Parathyroid adenoma (tissue), 2 donors: ENCODE results near the gene BOLL.

Experiments
- H2AFZ ChIP-seq: fragments of 300-600 bp; sonication (generic); one replicate; pipeline ENCODE4 v1.7.0; 2017; ENCODE audit warnings: antibody characterized with exemption, mild to moderate bottlenecking
- H3K27ac ChIP-seq: fragments of 300-600 bp; sonication (generic); one replicate; pipeline ENCODE4 v1.7.0; 2017
- H3K27me3 ChIP-seq: fragments of 300-600 bp; sonication (generic); one replicate; pipeline ENCODE4 v1.7.0; 2017; ENCODE audit warnings: low read length; ENCODE audit not compliant: control insufficient read depth, insufficient read depth
- H3K36me3 ChIP-seq: fragments of 300-600 bp; sonication (generic); one replicate; pipeline ENCODE4 v1.7.0; 2017; ENCODE audit warnings: low read length; ENCODE audit not compliant: control insufficient read depth, insufficient read depth
- H3K4me1 ChIP-seq: fragments of 300-600 bp; sonication (generic); one replicate; pipeline ENCODE4 v1.7.0; 2017; ENCODE audit warnings: control low read depth
- H3K4me2 ChIP-seq: fragments of 300-600 bp; sonication (generic); one replicate; pipeline ENCODE4 v1.7.0; 2017; ENCODE audit warnings: low read length
- H3K4me3 ChIP-seq: fragments of 300-600 bp; sonication (generic); one replicate; pipeline ENCODE4 v1.7.0; 2017; ENCODE audit warnings: low read depth, low read length
- H3K79me2 ChIP-seq: fragments of 300-600 bp; sonication (generic); one replicate; pipeline ENCODE4 v1.7.0; 2017; ENCODE audit warnings: control low read depth
- H3K9ac ChIP-seq: fragments of 300-600 bp; sonication (generic); one replicate; pipeline ENCODE4 v1.7.0; 2017; ENCODE audit warnings: mild to moderate bottlenecking
- H3K9me3 ChIP-seq: fragments of 300-600 bp; sonication (generic); one replicate; pipeline ENCODE4 v1.7.0; 2017; ENCODE audit warnings: low read length; ENCODE audit not compliant: control insufficient read depth
- TF ChIP-seq, protein P1 (sequence below): fragments of 300-600 bp; sonication (generic); IDR thresholded peaks from one replicate; pipeline ENCODE4 v1.7.0; 2017; ENCODE audit warnings: antibody characterized with exemption, mild to moderate bottlenecking
- donor health status: primary hyperparathyroidism.

BOLL gene

GRCh38 chr2:197804049-197804757 is 19.1 kb upstream of the BOLL start, which contains the start of gene PLCL1:
TSS of gene PLCL1 (plus strand) at chr2:197804593.
- Histone ChIP-seq H3K9ac (peak within 1 kb of the TSS; percentile 17), H3K4me2 (peak within 1 kb of the TSS; percentile 64), H3K27ac (peak within 1 kb of the TSS; percentile 83)

DNA sequence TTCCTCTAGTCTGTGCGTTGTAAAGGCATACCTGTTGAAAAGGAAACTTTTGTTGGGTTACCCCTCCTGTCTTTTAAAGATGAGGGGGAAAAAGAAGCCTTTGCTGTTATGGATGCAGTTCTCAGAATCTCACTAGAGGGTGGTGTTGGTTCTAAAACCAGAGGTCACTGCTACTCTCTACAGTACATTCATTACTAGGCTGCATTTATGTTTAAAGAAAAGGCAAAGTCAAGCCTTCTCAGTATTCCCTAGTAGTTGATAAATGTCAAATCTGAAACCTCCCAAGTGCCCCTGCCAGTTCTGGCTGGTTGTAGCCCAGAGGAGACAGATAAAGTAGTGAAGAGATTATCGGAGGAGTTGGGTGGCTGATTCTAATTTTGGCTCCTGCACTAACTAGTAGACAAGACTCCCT is 17.9 kb upstream of the BOLL start:
- Histone ChIP-seq H3K9ac (no peak overlapping the region), H3K9me3 (no peaks in the 10 kb centered on the region), H3K4me2 (no peak overlapping the region), H3K79me2 (peaks cover 2% of the 10 kb centered on the region), H3K4me3 (no peak overlapping the region), H3K36me3 (no peaks in the 10 kb centered on the region), H3K4me1 (peaks cover 5% of the 10 kb centered on the region), H3K27ac (no peak overlapping the region), H2AFZ (peak overlapping the region; percentile 43), H3K27me3 (no peaks in the 10 kb centered on the region)
- TF ChIP-seq, protein P1, sequence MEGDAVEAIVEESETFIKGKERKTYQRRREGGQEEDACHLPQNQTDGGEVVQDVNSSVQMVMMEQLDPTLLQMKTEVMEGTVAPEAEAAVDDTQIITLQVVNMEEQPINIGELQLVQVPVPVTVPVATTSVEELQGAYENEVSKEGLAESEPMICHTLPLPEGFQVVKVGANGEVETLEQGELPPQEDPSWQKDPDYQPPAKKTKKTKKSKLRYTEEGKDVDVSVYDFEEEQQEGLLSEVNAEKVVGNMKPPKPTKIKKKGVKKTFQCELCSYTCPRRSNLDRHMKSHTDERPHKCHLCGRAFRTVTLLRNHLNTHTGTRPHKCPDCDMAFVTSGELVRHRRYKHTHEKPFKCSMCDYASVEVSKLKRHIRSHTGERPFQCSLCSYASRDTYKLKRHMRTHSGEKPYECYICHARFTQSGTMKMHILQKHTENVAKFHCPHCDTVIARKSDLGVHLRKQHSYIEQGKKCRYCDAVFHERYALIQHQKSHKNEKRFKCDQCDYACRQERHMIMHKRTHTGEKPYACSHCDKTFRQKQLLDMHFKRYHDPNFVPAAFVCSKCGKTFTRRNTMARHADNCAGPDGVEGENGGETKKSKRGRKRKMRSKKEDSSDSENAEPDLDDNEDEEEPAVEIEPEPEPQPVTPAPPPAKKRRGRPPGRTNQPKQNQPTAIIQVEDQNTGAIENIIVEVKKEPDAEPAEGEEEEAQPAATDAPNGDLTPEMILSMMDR = peak; percentile 84

More at GRCh38 chr2:197804049-197804757, 19.1 kb upstream of the BOLL start, which contains the start of gene PLCL1:
- Histone ChIP-seq H3K4me1 (peaks cover 5% of the 10 kb centered on the region), H3K27me3 (no peaks in the 10 kb centered on the region), H3K36me3 (no peaks in the 10 kb centered on the region), H3K4me3 (peak within 1 kb of the TSS; percentile 65), H3K79me2 (peaks cover 2% of the 10 kb centered on the region), H3K9me3 (no peaks in the 10 kb centered on the region), H2AFZ (peak within 1 kb of the TSS; percentile 91)
- TF ChIP-seq, protein P1 = peak; percentile 10

- H3K4me2 ChIP-seq = no peak overlapping the region
- no peaks in the 10 kb centered on the region for H3K36me3 ChIP-seq
- peaks cover 2% of the 10 kb centered on the region for H3K79me2 ChIP-seq
- no peaks in the 10 kb centered on the region for H3K27me3 ChIP-seq
- no peak overlapping the region for H2AFZ ChIP-seq
- no peaks in the 10 kb centered on the region for H3K9me3 ChIP-seq
- no peak overlapping the region for H3K4me3 ChIP-seq
- H3K4me1 ChIP-seq = peaks cover 5% of the 10 kb centered on the region
- no peak overlapping the region for H3K27ac ChIP-seq
- no peak overlapping the region for H3K9ac ChIP-seq
- TF ChIP-seq, protein P1 = no peak
Observed at GRCh38 chr2:197801033-197801432, 15.9 kb upstream of the BOLL start.

- Histone ChIP-seq H3K4me3 (no peak overlapping the region), H3K36me3 (no peaks in the 10 kb centered on the region), H3K9ac (no peak overlapping the region), H3K4me2 (no peak overlapping the region), H3K79me2 (no peaks in the 10 kb centered on the region), H3K4me1 (peaks cover 5% of the 10 kb centered on the region), H3K27ac (no peak overlapping the region), H2AFZ (no peak overlapping the region), H3K9me3 (no peaks in the 10 kb centered on the region), H3K27me3 (no peaks in the 10 kb centered on the region)
- TF ChIP-seq, protein P1 = no peak
Observed at GRCh38 chr2:197800091-197800490, 15.0 kb upstream of the BOLL start.

GRCh38 chr2:197799068-197799467 is 13.9 kb upstream of the BOLL start:
- Histone ChIP-seq H3K27me3 (no peaks in the 10 kb centered on the region), H3K9ac (no peak overlapping the region), H3K4me3 (no peak overlapping the region), H3K4me2 (no peak overlapping the region), H3K27ac (no peak overlapping the region), H3K4me1 (peaks cover 5% of the 10 kb centered on the region), H2AFZ (no peak overlapping the region), H3K9me3 (no peaks in the 10 kb centered on the region), H3K79me2 (no peaks in the 10 kb centered on the region), H3K36me3 (no peaks in the 10 kb centered on the region)
- TF ChIP-seq, protein P1 = no peak
